ENCODE data around the gene CCDC102A. TPM values are rescaled to one million over a fixed set of nuclear protein-coding genes. Genes with fewer than 3 reads are reported as not detected.

Gene CCDC102A
- total and polyA plus RNA-seq, 2 donors (not counting 3 experiments of a cell fraction or from before 2014, with no cell fraction given) = 7.8 to 12.2 TPM

GRCh38 chr16:57549730-57550129, 13.4 kb upstream of the CCDC102A start:
- TF ChIP-seq CTCF (IDR thresholded peaks at IDR 0.05; ENCODE audit: extremely low read depth in 1 of 2, insufficient read depth in 1 of 2, low read depth in 1 of 2, low read length in 2 of 2) (no peak), GATA2 (IDR thresholded peaks at IDR 0.05; ENCODE audit: insufficient read depth, insufficient read length, low read depth, low read length) (no peak), MYC (IDR thresholded peaks at IDR 0.05; ENCODE audit: low read depth, low read length) (no peak), POLR2A (IDR thresholded peaks at IDR 0.05; ENCODE audit: low read depth, low read length) (no peak), MAX (IDR thresholded peaks at IDR 0.05; ENCODE audit: insufficient read depth, insufficient read length) (no peak), FOS (IDR thresholded peaks at IDR 0.05; ENCODE audit: borderline replicate concordance, insufficient read depth, low read length) (no peak), JUN (IDR thresholded peaks at IDR 0.05; ENCODE audit: borderline replicate concordance, insufficient read depth, insufficient read length, low read depth) (no peak), EZH2 (IDR thresholded peaks at IDR 0.05; ENCODE audit: borderline replicate concordance, low read depth, low read length, severe bottlenecking) (no peak), POLR2AphosphoS5 (IDR thresholded peaks at IDR 0.05; ENCODE audit: insufficient read depth, low read depth, low read length) (no peak)
- dilution Hi-C loops (cut with MboI; ENCODE audit: extremely low pct_ligation_motif_present, low sequenced_read_pairs) = no loop called here
- CTCF ChIA-PET = no interaction called here
- no peaks in the 10 kb centered on the region for H4K20me1 ChIP-seq (replicated peaks; ENCODE audit: control insufficient read depth, extremely low read depth, insufficient read depth, low read length)
- FAIRE-seq (no peak), DNase-seq (ENCODE audit: low read depth, low spot score) (no peak)
- H3K79me2 ChIP-seq (ENCODE audit: control insufficient read depth, insufficient read depth, low read length) = no peaks in the 10 kb centered on the region
- H3K27me3 ChIP-seq (ENCODE audit: control insufficient read depth in 2 of 2, insufficient read depth in 2 of 2, low read length in 2 of 2) = peaks cover 9 to 29% of the 10 kb centered on the region in 2 experiments
- POLR2A ChIA-PET = no interaction called here
- H3K9me1 ChIP-seq (replicated peaks; ENCODE audit: control insufficient read depth, extremely low read depth, insufficient read depth, low read length) = no peaks in the 10 kb centered on the region
- intact Hi-C loops (cut with micrococcal nuclease) = no loop called here
- H3K4me2 ChIP-seq (ENCODE audit: insufficient read depth, low read length) = no peak overlapping the region
- no peaks in the 10 kb centered on the region for H3K36me3 ChIP-seq (ENCODE audit: control insufficient read depth in 2 of 2, extremely low read depth in 1 of 2, insufficient read depth in 2 of 2, low read length in 2 of 2)
- H3K27ac ChIP-seq (ENCODE audit: insufficient read depth, low read depth, low read length) = no peak overlapping the region
- H3K9ac ChIP-seq (replicated peaks; ENCODE audit: extremely low read depth, insufficient read depth, low read length) = no peak overlapping the region
- no peaks in the 10 kb centered on the region for H3K4me1 ChIP-seq (ENCODE audit: control insufficient read depth, extremely low read depth, insufficient read depth, low read length)
- no TSS peak for BruUV-seq (replicated peaks)
- H3K4me3 ChIP-seq (replicated peaks in 1 of 3; ENCODE audit: insufficient read depth in 1 of 3, low read depth in 1 of 3, low read length in 3 of 3) = no peak overlapping the region
- no peak overlapping the region for H2AFZ ChIP-seq (ENCODE audit: low read depth, low read length)
- no peaks in the 10 kb centered on the region for H3K9me3 ChIP-seq (replicated peaks; ENCODE audit: control insufficient read depth, insufficient read depth, low read length)

Measured in endothelial cell of umbilical vein (primary cell).